HG03045 (cell line): ENCODE results near the gene PAK1.
"Not testable (repeated sequence)": the region's sequence is repeated elsewhere in the genome, so short reads cannot be mapped to it uniquely, and the experiment has no call there.

Experiments
- ATAC-seq: cut with Tn5 transposase; IDR thresholded peaks from one replicate; pipeline ENCODE4 v1.9.1; 2021; ENCODE audit warnings: mild to moderate bottlenecking, moderate library complexity; ENCODE audit not compliant: unreplicated experiment

PAK1 gene

DNA sequence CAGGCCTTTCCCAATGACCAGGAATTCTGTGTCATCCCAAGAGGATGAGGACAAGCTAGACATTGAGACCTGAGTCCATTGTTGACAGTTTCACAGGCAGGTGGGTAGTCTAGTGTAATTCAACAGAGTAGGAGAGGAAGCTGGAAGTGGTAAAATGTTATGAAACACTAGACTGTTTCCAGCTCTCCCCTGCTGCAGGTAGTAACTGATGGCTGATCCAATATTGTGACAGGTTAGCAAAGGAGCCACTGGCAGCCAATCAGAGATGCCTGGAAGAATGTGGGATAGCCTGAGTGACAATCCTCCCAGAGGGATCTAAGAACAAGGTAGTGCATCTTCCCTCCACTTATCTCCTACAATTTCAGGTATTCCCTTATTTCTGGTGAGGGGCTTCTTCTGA is 161.8 kb downstream of the PAK1 start:
- ATAC-seq, result no peak

DNA sequence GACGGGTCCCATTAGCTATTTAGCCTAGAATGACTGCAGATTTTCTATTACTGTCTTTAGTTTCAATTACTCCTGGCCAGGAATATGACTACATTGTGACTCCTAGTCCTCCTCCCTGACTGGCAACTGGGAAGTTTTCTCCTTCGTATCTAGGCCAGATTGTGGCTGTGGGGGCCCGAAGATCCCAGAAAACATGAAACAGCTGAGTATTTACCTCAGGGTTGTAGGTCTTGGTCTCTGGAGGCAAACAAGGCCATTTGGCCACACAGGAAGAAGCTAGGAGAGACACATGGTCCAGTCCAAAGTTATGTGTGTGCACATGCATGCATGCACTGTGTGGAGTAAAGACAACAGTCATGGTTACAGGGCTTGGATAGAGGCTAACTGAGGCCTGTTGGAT is 162.2 kb downstream of the PAK1 start:
- ATAC-seq, result no peak

DNA sequence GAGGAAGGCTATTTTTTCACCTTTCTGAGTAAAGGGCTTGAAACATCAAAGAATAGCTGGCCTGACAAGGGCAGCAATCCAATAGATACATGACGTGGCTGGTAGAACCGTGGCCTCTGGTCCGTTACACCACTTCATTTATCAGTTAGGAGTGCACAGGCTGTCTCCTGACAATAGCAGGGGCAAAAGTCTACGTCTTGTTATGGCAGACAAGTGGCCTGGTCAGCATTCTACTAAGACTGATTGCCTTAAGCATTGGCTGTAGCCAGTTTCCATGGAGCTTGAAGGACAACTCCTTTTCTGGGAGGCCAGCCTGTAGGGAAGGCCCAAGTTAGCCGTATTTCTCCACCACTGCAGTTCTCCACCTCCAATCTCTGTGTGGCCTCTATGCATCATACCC is 163.2 kb downstream of the PAK1 start:
- ATAC-seq, result no peak

DNA sequence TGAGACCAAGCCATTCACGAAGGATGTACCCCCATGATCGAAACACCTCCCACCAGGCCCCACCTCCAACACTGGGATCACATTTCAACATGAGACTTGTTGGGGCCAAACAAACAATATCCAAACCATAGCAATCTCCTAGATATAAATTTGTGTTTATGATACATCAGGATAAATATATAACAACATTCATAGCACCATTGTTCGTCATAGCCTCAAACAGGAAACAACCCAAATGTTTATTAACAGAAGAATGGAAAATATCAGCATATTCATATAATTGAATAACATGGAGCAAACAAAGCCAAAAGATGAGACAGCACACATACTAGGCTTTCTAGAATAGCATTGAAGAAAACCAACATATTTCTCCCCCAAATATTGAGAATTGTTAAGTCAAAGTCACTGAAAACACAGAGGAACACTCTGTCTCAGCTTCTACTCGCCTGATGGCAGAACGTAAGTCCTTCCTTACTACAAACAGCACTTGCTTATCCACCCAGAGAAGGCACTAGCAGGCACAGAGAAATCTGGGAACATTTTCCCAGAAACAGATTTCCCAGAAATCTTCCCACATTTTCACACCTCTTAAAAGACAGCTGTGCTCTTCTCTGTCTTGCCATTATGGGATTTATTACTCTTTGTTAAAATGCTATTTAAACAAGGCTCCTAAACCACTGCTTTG is 164.4 kb downstream of the PAK1 start:
- no peak for ATAC-seq

DNA sequence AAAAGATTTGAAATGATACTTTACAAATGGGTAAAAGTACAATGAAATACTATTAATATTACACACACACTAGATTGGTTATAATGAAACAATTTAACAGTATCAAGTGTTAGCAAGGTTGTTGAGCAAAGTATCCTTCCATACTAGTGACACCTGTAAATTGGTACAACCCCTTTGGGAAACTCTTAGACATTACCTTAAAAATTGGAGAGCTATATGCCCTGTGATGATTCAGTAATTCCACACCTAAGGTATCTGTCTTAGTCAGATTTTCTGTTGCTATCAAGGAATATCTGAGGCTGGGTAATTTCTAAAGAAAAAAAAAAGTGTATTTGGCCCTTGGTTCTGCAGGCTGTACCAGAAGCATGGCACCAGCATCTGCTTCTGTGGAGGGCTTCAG is 165.1 kb downstream of the PAK1 start:
- no peak for ATAC-seq

DNA sequence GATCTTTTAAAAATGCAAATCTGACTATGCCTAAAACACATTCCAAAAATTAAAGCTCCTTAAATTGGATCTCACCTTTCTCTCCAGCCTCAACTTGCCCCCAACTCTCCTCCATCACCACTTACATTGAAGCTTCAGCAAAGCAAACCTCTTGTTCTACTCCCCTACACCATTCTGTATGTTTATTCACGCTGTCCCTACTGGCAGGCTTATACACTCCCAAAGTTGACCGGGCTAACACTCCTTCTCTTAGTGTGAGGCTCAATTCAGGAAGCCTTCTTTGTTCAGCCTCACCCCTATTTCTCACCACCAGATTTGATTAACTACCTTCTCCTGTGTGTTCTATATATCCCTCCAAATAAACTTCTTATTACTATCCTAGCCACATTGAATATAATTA is 170.6 kb downstream of the PAK1 start:
- no peak for ATAC-seq

DNA sequence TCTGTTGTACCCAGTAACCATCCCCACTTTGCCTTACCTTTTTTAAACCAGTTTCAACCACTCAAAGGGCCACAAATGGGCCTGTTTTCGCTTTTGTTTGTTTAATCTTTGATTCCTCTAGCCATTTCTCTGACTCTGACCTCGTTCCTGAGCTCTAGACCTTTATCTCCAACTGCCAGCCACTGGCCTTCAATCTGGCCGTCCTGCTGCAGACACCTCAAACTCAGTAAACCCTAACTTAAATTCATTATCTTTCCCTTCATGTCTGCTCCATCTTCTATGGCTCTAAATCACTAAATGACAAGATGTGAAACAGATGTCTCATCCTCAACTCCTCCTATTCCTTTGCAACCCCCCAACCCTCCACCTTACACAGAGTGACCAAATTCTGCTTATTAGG is 171.1 kb downstream of the PAK1 start:
- ATAC-seq, result no peak

DNA sequence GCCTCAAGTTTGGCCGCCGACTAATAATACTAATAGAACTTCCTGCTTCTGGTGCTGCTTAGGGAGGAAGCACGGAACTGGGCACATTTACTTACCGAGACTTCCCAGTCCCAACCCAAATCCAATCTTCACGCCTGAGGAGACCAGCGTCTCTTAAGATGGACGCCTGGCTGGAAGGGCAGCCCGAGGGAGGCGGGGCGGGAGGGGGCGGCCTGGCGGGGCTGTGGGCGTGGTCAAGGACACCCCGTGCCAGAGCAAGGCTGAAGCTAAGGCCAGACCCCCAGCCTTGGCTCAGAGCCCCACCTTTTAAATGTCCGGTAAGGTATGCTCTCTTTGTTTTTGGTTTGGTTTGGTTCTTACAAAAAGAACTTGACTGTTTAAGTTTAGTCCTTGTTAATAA is 172.4 kb downstream of the PAK1 start, which contains the start of gene GDPD4:
TSS of gene GDPD4 (minus strand) at position 177 of the 400 bp plus-strand sequence. CDS start 16,549 bp downstream, outside the sequence.
- no peak for ATAC-seq

DNA sequence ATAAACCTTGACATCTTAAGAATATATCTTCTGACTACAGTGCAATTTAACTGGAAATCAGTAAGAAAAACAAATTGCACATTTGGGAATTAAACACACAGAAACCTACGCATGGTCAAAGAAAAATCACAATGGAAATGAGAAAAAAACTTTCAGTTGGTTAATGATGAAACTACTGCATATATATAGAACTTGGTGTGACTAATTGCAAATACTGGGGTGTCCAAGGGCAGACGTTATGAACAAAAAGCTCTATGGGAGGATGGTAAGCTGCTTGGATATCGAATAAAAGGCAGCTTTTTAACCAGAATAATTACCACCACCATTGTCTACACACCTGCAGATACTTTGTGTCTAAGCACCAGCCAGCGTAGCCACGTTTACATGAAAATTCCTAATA is 173.2 kb downstream of the PAK1 start:
- ATAC-seq, result no peak

DNA sequence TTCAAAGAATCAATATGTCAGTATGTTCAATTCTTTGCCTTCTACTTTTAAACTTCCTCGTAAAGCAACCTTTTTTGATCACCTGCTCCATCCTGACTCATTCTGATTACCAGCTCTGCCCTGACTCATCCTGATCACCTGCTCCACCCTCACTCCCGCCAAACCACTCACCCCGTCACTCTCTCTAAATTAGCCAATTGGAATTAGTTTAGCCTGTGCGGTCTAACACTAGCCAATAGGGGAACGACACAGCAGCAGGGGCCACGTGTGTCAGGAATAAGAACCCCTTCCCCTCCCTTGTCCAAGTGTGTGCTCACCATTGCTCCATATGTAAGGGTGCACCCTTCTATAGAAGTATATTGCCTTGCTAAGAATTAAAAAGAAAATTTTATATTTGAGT is 173.9 kb downstream of the PAK1 start:
- ATAC-seq, result not testable (repeated sequence)

DNA sequence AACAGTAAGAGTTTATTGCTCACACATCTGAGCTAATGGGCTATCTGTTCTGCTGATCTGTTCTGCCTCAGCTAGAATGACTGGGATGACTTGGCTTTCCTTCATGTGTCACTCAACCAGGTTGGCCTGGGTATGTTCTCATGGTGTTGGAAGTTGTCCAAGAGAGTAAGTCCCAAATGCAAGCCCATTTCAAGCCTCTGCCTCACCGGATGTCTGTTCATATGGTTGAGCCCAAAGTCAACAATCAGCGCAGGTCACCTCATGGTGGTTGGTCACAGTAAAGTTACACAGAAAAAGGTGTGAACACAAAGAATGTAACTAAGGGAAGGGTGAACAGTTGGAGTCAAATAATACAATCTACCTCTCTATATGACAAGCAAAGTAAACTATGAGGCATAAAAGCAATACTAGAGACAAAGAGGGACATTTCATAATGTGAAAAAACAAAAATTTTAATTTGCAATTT is 174.3 kb downstream of the PAK1 start:
- ATAC-seq, result no peak

DNA sequence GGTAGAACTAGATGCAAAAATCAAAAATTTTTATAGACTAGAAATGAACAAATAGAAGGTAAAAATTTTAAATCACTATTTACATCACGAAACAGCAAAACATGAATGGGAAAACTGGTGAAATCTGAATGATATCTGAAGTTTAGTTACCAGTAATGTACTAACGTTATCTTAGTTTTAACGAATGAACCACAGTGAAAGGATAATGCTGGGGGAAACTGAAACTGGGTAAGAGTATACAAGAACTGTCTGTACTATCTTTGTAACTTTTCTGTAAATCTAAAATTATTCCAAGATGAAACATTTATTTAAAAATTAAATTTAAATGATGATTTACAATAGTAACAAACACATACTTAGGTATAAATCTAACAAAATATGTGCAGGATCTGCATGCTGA is 179.9 kb downstream of the PAK1 start:
- no peak for ATAC-seq

DNA sequence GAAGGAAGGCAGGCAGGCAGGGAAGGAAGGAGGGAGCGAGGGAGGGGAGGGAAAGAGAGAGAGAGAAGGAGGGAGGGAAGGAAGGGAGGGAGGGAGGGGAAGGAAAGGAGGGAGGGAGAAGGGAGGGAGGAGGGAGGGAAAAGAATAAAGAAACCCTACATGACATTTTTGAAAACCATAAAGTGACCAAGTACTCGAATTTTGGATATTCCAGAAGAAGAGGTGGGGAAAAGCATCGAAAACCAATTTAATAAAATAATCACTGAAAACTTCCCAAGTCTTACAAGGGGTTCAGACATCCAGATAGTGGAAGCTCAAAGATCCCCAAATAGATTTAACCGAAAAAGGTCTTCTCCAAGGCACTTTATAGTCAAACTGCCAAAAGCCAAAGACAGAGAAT is 184.2 kb downstream of the PAK1 start:
- ATAC-seq, result no peak

DNA sequence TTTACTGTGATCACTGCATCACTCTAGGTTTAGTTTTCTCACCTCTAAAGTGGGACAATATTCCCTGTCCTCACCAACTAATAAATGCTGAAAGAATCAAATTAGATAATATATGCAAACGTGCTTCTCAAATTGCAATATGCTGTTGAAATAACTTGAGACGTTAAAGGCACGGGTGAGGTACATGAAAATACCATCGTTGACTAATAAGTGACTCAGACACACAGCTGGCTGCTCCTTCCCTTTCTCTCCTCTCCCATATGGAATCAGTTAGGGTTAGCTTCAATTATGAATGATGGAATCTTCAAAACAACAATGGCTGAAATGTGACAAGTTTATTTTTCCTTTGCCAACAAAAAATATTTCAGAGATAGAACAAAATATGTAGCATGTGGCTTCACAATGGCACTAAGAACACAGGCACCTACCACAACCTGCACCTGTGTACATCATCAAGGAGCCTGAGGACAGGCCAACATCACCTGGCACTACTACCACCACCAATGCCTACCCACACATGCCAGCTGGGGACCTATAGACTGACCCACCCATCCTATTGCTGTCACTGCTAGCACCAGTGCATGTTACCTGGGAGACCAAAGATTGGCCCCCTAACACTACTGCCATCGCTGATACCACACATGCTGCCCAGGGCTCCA is 186.2 kb downstream of the PAK1 start:
- ATAC-seq, result no peak

DNA sequence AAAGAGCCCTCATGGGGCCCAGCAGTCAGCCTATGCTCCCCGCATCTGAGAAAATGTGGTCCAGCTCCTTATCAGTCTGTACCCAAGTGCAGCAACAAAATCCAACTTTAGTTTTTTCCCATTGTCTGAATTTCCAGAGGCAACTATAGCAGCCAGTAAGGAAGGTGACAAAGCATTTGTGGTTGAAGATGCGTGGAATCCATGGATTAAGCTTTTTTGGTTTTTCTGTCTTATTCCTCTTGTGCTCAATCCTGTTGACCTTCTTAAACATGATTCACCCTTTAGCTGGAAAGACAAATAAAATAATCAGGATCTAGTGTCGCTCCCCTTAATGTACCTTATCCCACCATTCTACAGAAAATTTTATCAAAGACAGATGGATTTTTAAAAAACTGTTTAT is 186.8 kb downstream of the PAK1 start:
- no peak for ATAC-seq

DNA sequence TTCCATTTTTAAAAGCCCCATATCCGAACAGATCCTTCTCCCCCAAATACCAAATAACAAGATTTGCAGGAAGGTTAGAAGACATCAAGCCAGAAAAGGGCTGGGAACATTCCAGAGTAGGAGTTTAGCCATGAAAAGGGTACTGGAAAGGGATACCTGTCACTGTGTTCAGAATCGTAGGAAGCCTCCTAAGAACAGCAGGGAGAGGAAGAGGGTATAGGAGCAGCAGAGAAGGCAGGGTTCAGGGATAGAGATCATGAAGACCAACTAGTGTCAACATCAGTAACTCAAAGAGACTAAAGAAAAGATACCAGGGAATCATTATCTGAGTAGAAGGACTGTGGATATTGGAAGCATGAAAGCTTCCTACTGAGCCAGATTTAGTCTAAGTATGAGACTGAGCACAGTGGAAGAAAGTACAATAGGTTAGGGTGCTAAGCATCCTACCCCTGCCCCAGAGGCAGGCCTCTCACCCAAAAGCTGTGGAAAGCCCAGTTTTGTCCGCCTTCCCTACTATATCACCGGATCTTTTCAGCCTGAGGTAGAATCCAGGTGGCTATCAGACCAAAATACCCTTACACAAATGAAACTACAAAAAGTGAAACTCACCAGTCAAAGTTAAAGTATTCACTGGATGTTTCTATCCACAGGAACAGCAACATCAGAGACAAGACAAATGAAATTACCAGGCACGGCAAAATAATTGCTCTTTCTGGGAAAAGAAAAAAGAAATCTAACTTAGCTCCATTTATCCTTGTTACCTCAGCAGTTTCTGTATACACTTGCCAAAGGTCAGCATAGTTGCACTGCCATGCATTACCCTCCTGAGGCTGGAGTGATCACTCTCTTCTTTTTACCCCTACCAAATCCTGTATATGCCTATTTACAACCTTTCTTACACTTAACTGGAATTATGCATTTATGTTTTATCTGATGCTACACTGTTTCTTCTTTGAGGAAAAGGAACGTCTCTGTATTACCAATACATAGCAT is 189.1 kb downstream of the PAK1 start:
- ATAC-seq, result no peak

DNA sequence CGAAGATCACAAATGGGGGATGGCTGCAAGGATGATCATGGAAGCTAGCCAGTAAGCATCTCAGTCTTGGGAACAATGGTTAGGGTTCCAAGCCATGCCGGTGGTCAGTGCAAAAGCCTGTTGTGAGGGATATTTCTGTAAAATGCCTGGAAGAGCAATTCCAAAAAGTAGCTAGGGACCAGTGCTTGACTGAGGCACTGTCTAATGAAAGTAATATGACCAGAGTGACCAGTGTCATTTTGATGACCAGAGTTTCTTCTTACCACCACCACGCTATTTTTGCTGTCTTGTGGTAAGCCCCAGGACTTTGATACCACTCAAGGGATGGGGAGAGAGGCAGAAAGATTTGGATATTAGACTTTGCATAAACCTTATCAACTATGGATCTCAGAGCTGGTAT is 190.8 kb downstream of the PAK1 start:
- no peak for ATAC-seq

DNA sequence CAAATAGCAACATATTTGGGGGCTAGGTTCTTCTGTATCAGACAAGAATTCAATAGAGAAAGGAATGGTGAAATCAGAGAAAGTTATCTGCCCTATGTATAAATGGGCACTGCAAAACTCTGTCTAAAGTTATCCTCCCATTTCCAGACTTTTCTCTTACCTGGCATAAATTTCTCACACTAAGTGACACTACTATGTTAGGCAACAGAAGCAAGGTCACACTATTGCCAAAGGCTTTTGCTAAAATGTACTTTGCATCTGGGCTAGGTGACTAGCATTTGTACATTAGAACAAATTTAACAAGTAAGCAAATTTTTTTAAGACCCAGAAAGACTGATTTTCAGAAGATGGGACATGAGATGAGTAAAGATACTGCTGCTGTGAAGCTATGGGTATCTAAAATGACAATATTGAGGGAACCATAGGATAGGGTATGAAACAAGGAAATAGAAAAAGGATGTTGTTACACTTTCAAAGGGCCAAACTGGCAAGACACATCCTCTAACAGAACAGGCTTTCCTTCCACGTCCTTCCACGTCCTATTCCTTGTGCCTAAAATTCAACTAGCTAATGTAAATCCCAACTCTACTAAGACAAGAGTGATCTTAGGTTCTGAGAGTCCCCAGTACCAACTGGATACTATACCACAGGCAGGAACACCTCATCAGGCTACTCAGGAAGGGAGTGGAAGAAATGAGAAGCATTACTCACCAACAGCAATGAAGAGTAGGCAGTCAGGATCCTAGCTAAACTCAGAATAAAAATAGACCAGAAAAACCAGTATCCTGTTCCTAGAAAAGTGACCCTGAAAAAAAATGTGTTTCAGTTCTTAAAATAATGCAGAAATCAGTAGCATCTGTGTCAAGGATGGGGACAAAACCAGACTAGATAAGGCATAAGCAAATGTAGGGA is 195.0 kb downstream of the PAK1 start:
- no peak for ATAC-seq

DNA sequence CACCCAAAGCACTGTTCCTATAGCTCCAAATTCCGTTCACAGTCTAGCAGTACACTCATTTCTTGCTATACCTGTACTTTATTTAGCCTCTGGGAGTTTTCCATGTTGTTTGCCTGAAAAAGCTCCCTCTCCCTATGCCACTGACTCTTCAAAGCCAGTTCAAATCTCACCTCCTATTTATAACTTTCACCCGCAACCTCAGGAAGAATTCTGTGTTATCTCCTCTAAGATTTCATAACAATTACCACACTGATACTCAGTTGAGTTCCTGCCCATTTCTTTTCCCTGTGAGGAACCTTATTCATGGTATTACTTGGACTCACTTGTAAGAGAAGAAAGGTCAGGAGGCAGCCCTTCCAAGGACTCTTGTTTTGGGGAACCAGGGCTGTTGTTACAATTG is 197.6 kb downstream of the PAK1 start:
- no peak for ATAC-seq
